Kidney (tissue), 14 donors: ENCODE measurements around the gene CABCOCO1. TPM values are rescaled to one million over a fixed set of nuclear protein-coding genes. Genes with fewer than 3 reads are reported as not detected.

ENCODE experiments used
- DNase-seq, 5 donors: peaks; one replicate each; pipeline ENCODE4 v3.0.0-alpha.2; 2013 to 2020
- FAIRE-seq: peaks from 2 replicates; lab custom pipeline; 2012; peaks lifted over from hg19 to GRCh38; lab: Jason Lieb, UNC
- H3K27ac ChIP-seq, 2 donors: one replicate each; pipeline ENCODE4 v1.7.0; 2013; ENCODE audit warnings: low read depth in 2 of 2, low read length in 2 of 2, inconsistent platforms in 1 of 2
- H3K27me3 ChIP-seq: one replicate; pipeline ENCODE4 v1.7.1; 2013; ENCODE audit warnings: low read length, inconsistent platforms; ENCODE audit not compliant: control insufficient read depth, insufficient read depth
- H3K36me3 ChIP-seq, 3 donors: one replicate each; pipeline versions ENCODE4 v1.7.0 to v1.7.1; 2013; ENCODE audit warnings: low read length in 3 of 3, control low read depth in 1 of 3, inconsistent platforms in 1 of 3; ENCODE audit not compliant: insufficient read depth in 3 of 3, control insufficient read depth in 2 of 3
- H3K4me1 ChIP-seq, 3 donors: one replicate each; pipeline versions ENCODE4 v1.7.0 to v1.7.1; 2013; ENCODE audit warnings: low read length in 3 of 3, inconsistent platforms in 1 of 3, low read depth in 1 of 3; ENCODE audit not compliant: control insufficient read depth in 2 of 3, insufficient read depth in 2 of 3
- H3K4me3 ChIP-seq, 3 donors: one replicate each; pipeline versions ENCODE4 v1.7.0 to v1.8.1; 2013; ENCODE audit warnings: low read length in 3 of 3, control low read depth in 1 of 3, inconsistent platforms in 1 of 3
- H3K9ac ChIP-seq, 3 donors: one replicate each; pipeline versions ENCODE4 v1.7.0 to v1.7.1; 2013; ENCODE audit warnings: low read length in 3 of 3, control low read depth in 1 of 3, inconsistent platforms in 1 of 3
- H3K9me3 ChIP-seq, 3 donors: one replicate each; pipeline versions ENCODE4 v1.7.0 to v1.7.1; 2013; ENCODE audit warnings: low read length in 3 of 3, control low read depth in 1 of 3, inconsistent platforms in 1 of 3; ENCODE audit not compliant: control insufficient read depth in 2 of 3, insufficient read depth in 1 of 3
- CTCF ChIP-seq: IDR thresholded peaks from 3 replicates; pipeline ENCODE4 v1.5.1; 2012; ENCODE audit warnings: mild to moderate bottlenecking, moderate library complexity, borderline replicate concordance; ENCODE audit not compliant: insufficient read depth; ENCODE audit errors: extremely low read depth
- intact Hi-C: fragments of 100-400 bp; cut with DNase I; formaldehyde crosslinking; loops from one replicate; pipeline ENCODE4 v1.11.1; 2022
- polyA plus RNA-seq: library from polyadenylated mRNA; stranded (reverse); fragments of 350-450 nt; fragmentation: Illumina TruSeq; extraction: RNeasy Lipid Tissue Mini Kit (QIAGEN cat#74804); gene quantifications from one replicate; pipeline ENCODE4 v1.2.3, GENCODE V29; 2014; ENCODE audit warnings: low read depth, low replicate concordance; ENCODE audit not compliant: insufficient read depth
- total RNA-seq: library from RNA; stranded (reverse); fragmentation: NEBNext Ultra II Directional; extraction: Animal tissue kit (Norgen Biotek cat#: 25700); gene quantifications from one replicate; pipeline ENCODE4 v1.2.1, GENCODE V29; 2021
- donor health status: control.
- donor health status: control.
- donor health status: control.
- donor health status: control.
- donor health status: control.
- donor health status: DM: yes; HTN: yes; CAD: no.
- donor health status: Normal renal cell carcinoma (clear cell type).

The CABCOCO1 gene
- total and polyA plus RNA-seq, 2 donors from 2014 or later = 1.5 to 2.3 TPM

GRCh38 chr10:61617180-61617579, 45.5 kb upstream of the CABCOCO1 start:
- TF ChIP-seq CTCF = no peak
- Histone ChIP-seq H3K27me3 (no peaks in the 10 kb centered on the region), H3K36me3 (no peaks in the 10 kb centered on the region), H3K9me3 (no peaks in the 10 kb centered on the region), H3K27ac (no peak overlapping the region), H3K4me1 (peaks cover 0 to 4% (median 2%) of the 10 kb centered on the region in 3 donors), H3K9ac (no peak overlapping the region), H3K4me3 (no peak overlapping the region)
- intact Hi-C loops = no loop called here
- no peak for FAIRE-seq
- DNase-seq = no peak

DNA sequence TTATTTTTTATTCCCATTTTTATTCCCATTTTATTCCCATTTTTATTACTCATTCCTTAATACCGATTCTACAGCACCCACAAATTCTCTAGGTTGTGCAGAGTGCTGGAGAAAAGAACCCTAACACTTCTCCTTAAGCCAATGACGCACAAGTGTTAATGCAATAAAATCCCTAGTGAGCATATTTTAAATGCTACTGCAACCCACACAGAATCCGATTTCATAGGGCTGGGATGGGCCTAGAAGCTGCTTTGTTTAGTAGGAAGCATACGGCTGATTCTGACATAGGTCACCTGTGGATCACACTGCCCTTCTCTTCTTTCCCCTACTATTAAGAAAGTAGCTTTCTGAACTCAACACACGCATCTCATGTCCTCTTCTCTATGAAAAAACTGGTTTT, 45.1 kb upstream of the CABCOCO1 start:
- H3K36me3 ChIP-seq = no peaks in the 10 kb centered on the region
- H3K27ac ChIP-seq = no peak overlapping the region
- no peaks in the 10 kb centered on the region for H3K27me3 ChIP-seq
- H3K4me3 ChIP-seq = no peak overlapping the region
- peaks cover 0 to 2% (median under 1%) of the 10 kb centered on the region in 3 donors for H3K4me1 ChIP-seq
- no peak for TF ChIP-seq CTCF
- H3K9me3 ChIP-seq = no peaks in the 10 kb centered on the region
- intact Hi-C loops = no loop called here
- H3K9ac ChIP-seq = no peak overlapping the region
- DNase-seq = peak in 2 of 5 donors; percentile 27 to 37
- FAIRE-seq = no peak

DNA sequence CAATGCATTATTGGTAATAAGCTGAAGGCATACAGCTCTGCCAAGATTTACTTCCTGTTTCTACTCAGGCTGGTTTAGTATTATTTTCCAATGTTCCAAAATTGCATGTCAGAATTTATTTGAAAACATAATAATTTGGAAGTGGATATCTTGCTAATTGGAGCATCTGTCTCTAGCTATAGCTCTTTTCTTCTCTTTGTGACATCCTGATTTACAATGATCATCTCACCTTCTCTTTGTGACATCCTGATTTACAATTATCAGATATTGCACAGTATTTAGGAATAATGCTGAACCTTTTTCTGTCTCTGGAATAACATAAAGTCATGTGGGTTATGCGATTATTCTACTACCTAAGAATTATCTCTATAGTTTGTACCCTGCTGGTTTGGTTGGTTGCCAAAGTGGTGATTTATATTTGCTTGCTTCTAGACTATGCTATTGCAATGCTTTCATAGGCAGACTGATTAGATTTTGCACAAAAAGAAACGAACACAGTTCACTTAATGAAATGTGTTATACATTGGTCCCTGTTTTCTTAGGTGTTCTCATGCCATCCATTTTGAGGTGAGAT, 44.3 kb upstream of the CABCOCO1 start:
- no peak for TF ChIP-seq CTCF
- H3K9ac ChIP-seq = no peak overlapping the region
- H3K4me3 ChIP-seq = no peak overlapping the region
- intact Hi-C loops = no loop called here
- FAIRE-seq (no peak), DNase-seq (no peak)
- H3K36me3 ChIP-seq = no peaks in the 10 kb centered on the region
- H3K27ac ChIP-seq = no peak overlapping the region
- H3K4me1 ChIP-seq = peaks cover 0 to 2% (median 0%) of the 10 kb centered on the region in 3 donors
- no peaks in the 10 kb centered on the region for H3K27me3 ChIP-seq
- no peaks in the 10 kb centered on the region for H3K9me3 ChIP-seq

DNA sequence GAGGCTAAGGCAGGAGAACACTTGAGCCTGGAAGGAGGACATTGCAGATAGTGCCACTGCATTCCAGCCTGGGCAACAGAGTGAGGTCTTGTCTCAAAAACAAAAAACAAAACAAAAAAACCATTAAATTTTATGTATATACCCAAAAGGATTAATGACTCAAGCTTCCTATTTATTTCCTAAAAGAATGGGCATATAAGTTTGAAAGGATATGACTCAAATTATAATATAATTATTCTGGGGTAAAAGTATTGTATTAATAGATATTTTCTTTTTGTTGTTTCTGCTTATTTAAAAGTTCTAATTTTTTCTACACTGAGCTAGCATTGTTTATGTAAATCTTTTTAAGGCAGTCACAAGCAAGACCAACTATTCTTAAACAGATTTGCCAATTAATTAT, 42.2 kb upstream of the CABCOCO1 start:
- DNase-seq (no peak), FAIRE-seq (peak; percentile 29)
- no peaks in the 10 kb centered on the region for H3K27me3 ChIP-seq
- peaks cover 0 to 2% (median 0%) of the 10 kb centered on the region in 3 donors for H3K4me1 ChIP-seq
- no peak overlapping the region for H3K27ac ChIP-seq
- TF ChIP-seq CTCF = no peak
- no peak overlapping the region for H3K9ac ChIP-seq
- H3K36me3 ChIP-seq = no peaks in the 10 kb centered on the region
- intact Hi-C loops = no loop called here
- H3K4me3 ChIP-seq = no peak overlapping the region
- no peaks in the 10 kb centered on the region for H3K9me3 ChIP-seq
